Measurements from ENCODE around the gene BAD. TPM values are rescaled to one million over a fixed set of nuclear protein-coding genes. Genes with fewer than 3 reads are reported as not detected.

BAD gene
- total RNA-seq, 1 donor from 2014 or later = 156 TPM

DNA sequence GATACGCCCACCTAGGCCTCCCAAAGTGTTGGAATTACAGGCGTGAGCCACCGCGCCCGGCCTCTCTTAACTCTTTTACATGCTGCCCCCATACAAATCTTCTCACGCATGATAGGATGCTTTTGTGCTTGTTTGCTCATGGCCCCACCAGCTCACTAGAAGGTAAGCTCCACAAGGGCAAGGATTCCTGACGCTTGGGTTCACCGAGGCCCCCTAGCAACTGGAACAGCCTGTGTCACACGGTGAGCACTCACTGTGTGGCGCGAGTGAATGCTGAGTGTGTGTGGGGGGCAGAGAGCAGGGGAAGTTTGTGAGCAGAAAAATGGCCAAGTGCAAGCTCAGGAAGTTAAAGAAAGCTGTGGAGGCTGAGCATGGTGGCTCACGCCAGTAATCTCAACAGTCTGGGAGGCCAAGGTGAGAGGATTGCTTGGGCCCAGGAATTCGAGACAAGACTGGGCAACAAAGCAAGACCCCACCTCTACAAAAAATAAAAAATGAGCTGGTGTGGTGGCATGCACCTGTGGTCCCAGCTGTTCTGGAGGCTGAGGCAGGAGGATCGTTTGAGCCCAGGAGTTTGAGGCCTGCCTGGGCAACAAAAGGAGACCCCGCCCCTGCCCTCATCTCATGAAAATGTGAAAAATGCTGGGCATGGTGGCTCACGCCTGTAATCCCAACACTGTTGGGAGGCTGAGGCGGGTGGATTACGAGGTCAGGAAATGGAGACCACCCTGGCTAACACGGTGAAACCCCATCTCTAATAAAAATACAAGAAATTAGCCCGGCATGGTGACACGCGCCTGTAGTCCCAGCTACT is 2.3 kb downstream of the BAD start:
- no peak overlapping the region for H3K4me3 ChIP-seq (ENCODE audit: low read depth, low read length)
- no peak for DNase-seq (ENCODE audit: low read depth)
- TF ChIP-seq, protein P1, sequence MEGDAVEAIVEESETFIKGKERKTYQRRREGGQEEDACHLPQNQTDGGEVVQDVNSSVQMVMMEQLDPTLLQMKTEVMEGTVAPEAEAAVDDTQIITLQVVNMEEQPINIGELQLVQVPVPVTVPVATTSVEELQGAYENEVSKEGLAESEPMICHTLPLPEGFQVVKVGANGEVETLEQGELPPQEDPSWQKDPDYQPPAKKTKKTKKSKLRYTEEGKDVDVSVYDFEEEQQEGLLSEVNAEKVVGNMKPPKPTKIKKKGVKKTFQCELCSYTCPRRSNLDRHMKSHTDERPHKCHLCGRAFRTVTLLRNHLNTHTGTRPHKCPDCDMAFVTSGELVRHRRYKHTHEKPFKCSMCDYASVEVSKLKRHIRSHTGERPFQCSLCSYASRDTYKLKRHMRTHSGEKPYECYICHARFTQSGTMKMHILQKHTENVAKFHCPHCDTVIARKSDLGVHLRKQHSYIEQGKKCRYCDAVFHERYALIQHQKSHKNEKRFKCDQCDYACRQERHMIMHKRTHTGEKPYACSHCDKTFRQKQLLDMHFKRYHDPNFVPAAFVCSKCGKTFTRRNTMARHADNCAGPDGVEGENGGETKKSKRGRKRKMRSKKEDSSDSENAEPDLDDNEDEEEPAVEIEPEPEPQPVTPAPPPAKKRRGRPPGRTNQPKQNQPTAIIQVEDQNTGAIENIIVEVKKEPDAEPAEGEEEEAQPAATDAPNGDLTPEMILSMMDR (conservative IDR thresholded peaks at IDR 0.05; ENCODE audit: low read depth, low read length) = no peak

DNA sequence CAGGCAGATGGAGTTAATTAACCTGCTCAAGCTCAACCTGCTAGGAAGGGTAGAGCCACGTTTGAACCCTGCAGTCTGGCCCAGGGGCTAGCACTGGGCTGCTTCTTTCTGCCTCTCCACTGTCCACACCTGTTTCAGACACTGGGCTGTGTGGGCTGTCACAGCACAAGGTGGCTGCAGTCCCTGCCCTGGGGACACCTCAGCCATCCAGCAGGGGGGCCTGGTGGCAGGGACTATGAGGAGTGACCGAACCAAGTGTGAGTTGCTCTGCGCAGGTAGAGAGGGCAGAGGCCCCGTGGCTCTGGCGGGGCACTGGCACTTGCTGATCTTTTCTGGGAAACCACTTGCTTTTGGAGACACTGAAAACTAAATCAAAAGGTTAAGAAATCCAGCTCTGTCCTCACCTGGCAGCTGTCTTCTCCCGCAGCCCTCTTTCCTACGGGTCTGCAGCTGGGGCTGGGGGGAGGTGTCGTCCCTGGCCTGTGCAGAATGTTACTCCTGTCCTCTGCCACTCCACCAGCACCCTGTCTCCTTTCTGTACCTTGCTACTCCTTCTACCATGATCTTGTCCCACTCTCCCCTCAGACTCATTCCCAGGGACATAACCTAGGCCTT is 5.8 kb downstream of the BAD start:
- no peak overlapping the region for H3K4me3 ChIP-seq (ENCODE audit: low read depth, low read length)
- DNase-seq (ENCODE audit: low read depth) = no peak
- TF ChIP-seq, protein P1 (conservative IDR thresholded peaks at IDR 0.05; ENCODE audit: low read depth, low read length) = no peak

DNA sequence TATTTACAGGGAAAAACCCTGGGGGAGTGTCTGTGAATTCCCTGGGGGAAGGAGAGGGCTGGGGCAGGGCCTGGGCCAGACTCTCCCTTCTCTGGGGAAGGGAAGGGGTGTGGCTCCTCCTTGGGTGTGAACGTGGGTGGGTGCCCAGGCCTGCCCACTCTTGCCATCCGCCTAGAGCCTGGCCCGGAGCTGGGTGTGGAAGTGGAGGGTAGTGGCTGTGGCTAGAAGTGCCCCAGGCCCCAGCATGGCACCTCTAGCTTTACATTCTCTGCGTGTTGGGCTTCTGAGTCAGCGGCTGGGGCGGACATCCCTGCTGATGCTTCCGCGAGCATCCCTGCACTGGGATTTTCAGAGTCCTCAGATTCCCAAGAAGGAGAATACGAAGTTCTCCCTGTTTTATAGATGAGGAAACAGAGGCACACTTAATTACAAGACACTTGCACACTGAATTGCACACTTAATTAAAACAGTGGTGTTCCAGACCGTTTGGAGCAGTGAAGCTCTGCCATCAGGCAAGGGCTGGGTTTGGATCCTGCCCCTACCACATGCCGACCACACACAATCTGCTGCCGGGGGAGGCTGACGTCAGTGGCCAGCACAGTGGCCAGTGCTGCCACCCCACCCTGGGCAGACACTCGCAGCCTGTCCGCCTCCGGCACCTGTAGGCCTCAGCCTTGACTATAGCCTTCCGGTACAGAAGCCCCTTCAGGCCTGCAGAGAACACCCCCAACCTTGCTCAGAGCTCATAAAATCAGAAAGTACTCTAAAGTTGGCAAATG is 7.6 kb downstream of the BAD start:
- DNase-seq (ENCODE audit: low read depth) = no peak
- H3K4me3 ChIP-seq (ENCODE audit: low read depth, low read length) = no peak overlapping the region
- TF ChIP-seq, protein P1 (conservative IDR thresholded peaks at IDR 0.05; ENCODE audit: low read depth, low read length) = no peak

DNA sequence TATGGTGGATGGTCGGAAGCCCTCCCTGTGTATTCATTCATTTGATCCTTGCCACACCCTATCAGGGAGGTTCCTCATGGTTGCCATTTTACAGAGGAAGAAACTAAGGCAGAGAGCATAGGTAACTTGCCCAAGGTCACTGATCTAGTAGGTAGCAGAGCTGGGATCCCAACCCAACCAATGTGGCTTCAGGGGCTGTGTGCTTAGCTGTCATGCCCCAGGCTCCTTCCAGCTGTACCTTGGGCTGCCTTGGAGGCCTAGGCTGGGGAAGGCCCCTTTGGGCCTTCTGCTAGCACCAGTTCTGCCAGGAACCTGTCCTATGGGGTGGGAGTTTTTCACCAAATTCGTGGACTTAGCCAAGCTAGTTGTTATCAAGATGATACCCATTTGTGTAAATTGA is 8.6 kb downstream of the BAD start:
- H3K4me3 ChIP-seq (ENCODE audit: low read depth, low read length) = no peak overlapping the region
- no peak for DNase-seq (ENCODE audit: low read depth)

DNA sequence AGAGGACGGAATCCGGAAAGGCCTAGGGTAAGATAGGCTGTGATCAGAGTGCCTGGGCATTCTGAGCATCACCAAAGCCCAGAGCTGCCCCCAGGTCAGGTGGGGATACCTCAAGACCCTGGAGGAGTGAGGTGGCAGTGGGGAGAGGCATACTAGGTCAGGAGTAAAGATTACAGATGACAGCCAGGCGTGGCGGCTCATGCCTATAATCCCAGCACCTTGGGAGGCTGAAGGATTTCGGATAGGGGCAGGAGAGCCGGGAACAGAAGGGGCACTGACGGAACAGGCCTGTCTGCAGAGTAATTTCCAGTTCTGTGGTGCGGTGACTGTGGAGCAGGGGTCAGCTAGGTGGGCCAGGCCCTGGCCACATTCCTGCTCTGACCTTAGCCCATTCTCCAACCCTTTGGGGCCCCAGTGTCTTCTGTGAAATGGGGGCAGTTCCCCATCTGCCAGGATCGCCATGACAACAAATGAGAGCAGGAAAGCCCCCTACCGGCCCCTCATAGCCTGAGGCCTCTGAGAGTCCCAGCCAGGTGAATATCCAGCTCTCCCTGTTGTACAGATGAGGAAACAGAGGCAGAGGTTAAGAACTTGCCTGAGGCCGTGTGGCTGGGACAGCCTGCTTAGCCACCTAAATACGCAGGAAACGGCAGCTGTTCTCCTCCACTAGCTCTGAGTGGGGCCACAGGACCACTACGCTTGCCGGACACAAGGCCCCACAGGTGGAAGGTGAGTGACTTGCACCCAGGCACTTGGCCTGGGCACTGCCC is 9.2 kb downstream of the BAD start:
- TF ChIP-seq, protein P1 (conservative IDR thresholded peaks at IDR 0.05; ENCODE audit: low read depth, low read length) = no peak
- no peak overlapping the region for H3K4me3 ChIP-seq (ENCODE audit: low read depth, low read length)
- DNase-seq (ENCODE audit: low read depth) = no peak

More for the DNA sequence above, 8.6 kb downstream of the BAD start:
- TF ChIP-seq, protein P1 (conservative IDR thresholded peaks at IDR 0.05; ENCODE audit: low read depth, low read length) = no peak

DNA sequence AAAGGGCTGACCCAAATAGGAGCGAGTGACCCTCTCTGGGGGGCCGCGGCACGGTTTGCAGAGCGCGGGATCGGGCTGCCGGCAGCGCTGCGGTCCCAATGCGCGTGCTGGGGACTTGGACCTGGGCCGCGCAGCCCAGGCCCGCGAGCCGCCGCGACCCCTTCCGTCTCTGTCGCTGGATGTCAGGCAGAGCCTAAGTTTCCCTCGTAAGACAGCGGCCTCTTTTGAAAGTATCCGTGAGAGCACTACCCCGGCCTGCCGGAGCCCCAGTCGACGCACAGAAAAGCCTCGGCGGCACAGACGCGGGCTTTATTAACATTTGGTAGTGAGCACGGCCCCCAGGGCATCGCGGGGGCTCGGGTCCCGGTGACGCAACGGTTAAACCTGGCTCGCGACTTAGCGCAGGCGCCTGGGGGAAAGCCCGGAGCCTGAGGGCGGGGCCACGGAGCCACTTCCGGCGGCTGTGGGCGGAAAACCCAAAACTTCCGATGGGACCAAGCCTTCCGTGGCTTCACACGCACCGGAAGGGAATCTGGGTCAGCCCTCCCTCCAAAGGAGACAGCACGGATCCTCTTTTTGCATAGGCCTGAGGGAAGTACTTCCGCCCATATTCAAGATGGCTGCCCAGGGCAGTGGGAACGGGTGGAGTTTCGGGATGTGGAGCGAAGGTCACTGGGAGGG is 14.8 kb downstream of the BAD start:
- TF ChIP-seq, protein P1 (conservative IDR thresholded peaks at IDR 0.05; ENCODE audit: low read depth, low read length) = no peak
- DNase-seq (ENCODE audit: low read depth) = peak; percentile 98
- peak overlapping the region; percentile 80 for H3K4me3 ChIP-seq (ENCODE audit: low read depth, low read length)
